ENCODE measurements around the gene C1QTNF6. TPM values are rescaled to one million over a fixed set of nuclear protein-coding genes. Genes with fewer than 3 reads are reported as not detected.
A peak's percentile ranks its signal among the peaks of the same experiment; 100 is the strongest.

Gene C1QTNF6
- total RNA-seq, 1 donor, result 4.6 TPM

GRCh38 chr22:37199760-37200108 is 11.7 kb upstream of the C1QTNF6 start:
- peak overlapping the region; percentile 46 for H3K4me3 ChIP-seq (ENCODE audit: low read depth, low read length)
- TF ChIP-seq CTCF (IDR thresholded peaks at IDR 0.05; ENCODE audit: insufficient read depth, low read length), result no peak
- no peak for DNase-seq (ENCODE audit: low read depth)

GRCh38 chr22:37199103-37199759 is 11.2 kb upstream of the C1QTNF6 start:
- peak; percentile 90 for TF ChIP-seq CTCF (IDR thresholded peaks at IDR 0.05; ENCODE audit: insufficient read depth, low read length)
- peak; percentile 97 for DNase-seq (ENCODE audit: low read depth)
- peak overlapping the region; percentile 78 for H3K4me3 ChIP-seq (ENCODE audit: low read depth, low read length)

- peak overlapping the region; percentile 78 for H3K4me3 ChIP-seq (ENCODE audit: low read depth, low read length)
- DNase-seq (ENCODE audit: low read depth), result peak; percentile 70
- peak; percentile 74 for TF ChIP-seq CTCF (IDR thresholded peaks at IDR 0.05; ENCODE audit: insufficient read depth, low read length)
Measured at GRCh38 chr22:37198258-37199102, 10.4 kb upstream of the C1QTNF6 start.

- no peak overlapping the region for H3K4me3 ChIP-seq (ENCODE audit: low read depth, low read length)
- TF ChIP-seq CTCF (IDR thresholded peaks at IDR 0.05; ENCODE audit: insufficient read depth, low read length), result no peak
- DNase-seq (ENCODE audit: low read depth), result peak; percentile 84
Measured at GRCh38 chr22:37197451-37198257, 9.6 kb upstream of the C1QTNF6 start.

- peak; percentile 93 for DNase-seq (ENCODE audit: low read depth)
- peak; percentile 17 for TF ChIP-seq CTCF (IDR thresholded peaks at IDR 0.05; ENCODE audit: insufficient read depth, low read length)
- no peak overlapping the region for H3K4me3 ChIP-seq (ENCODE audit: low read depth, low read length)
Measured at GRCh38 chr22:37196539-37197450, 8.7 kb upstream of the C1QTNF6 start.

GRCh38 chr22:37195921-37196320 is 7.9 kb upstream of the C1QTNF6 start:
- DNase-seq (ENCODE audit: low read depth), result peak; percentile 38
- H3K4me3 ChIP-seq (ENCODE audit: low read depth, low read length), result no peak overlapping the region
- TF ChIP-seq CTCF (IDR thresholded peaks at IDR 0.05; ENCODE audit: insufficient read depth, low read length), result no peak
